ENCODE results near the gene C22orf31.
"Not testable (repeated sequence)": the region's sequence is repeated elsewhere in the genome, so short reads cannot be mapped to it uniquely, and the experiment has no call there.

Gene C22orf31

DNA sequence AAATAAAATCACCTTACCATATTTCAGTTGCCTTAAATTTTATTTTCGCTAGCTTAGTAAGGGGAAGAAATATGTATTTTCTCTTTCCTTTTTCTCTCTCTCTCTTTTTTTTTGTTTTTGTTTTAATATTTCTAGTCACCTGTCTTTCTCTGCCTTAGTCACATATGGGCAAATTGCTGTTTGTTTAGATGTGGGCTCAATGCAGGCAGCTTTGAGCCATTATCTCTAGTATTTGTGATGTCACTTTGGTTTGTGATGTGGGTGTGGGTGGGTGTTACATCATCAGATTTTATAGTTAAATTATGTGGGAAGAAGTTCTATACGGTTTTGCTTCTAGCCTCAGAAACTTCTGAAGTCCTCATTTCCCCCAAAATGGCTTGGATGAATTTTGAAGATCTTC lies at the start of gene C22orf31:
Gene C22orf31 (minus strand): TSS at position 59 of the 400 bp plus-strand sequence. CDS start 39 bp downstream, at position 20.
- DNase-seq (ENCODE audit: low spot score), result no peak

DNA sequence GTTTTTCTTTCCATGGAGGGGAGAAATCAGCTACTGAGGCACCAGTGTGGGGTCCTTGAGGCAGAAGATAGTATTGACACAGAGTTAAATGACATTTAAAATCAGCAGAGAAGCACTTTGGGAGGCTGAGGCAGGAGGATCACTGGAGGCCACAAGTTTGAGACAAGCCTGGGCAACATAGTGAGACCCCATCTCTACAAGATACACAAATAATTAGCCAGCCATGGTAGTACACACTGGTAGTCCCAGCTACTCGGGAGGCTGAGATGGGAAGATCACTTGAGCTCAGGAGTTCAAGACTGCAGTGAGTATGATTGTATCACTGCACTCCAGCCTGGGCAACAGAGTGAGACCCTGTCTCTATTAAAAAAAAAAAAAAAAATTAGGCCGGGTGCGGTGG lies 49.3 kb upstream of the C22orf31 start:
- DNase-seq (ENCODE audit: low spot score), result no peak

- DNase-seq (ENCODE audit: low spot score), result no peak
These were observed 48.2 kb upstream of the C22orf31 start for GRCh38 chr22:29109822-29110221.

DNA sequence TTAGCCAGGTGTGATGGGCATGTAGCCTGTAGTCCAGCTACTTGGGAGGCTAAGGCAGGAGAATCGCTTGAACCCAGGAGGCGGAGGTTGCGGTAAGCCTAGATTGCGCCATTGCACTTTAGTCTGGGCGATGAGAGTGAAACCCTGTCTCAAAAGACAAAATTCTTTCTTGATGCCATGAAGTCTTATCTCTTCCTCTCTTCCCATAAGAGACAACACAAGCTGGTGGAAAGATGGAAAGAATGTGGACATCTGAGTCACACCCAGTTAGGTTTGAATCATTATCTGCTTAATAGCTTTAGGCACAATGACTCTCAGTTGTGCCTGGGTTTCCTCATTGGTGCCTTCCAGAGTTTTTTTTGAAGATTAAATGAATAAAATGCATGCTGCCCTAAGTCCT lies 46.5 kb upstream of the C22orf31 start:
- DNase-seq (ENCODE audit: low spot score), result no peak

DNA sequence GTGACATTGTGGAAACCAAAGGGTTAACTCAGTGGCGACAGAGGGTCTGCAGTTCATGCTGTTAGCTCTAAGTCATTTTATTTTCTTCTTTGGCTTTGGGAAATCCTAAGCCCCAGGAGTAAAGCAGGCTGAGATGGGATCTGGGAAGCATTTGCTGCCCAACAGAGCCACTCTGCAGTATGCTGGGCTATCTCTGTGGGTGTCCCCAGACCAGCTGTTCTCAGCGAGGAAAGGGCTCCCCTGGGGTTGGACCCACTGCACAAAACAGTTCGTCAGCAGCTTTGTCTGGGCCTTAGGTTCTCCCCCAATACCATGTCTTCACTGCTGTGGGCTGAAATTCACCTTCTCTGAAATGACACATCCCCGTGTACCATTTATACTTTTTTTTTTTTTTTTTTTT lies 45.2 kb upstream of the C22orf31 start:
- DNase-seq (ENCODE audit: low spot score), result peak; percentile 82

DNA sequence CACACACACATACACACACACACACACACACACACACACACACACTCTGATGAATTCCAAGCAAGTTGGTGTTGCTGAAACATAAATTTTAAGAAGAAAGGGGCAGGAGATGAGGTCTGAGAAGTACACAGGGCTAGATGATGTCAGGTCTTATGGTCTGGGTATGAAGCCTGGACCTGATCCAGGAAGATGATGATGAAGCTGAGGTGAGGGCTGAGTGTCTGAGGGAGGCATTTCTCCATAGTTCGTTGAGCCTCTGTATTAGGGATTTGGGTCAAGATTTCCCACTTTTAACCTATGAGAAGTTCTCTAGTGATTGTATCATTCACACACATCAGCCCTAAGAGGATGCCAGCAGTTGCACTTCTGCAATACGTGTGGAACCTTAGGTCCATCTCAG lies 43.8 kb upstream of the C22orf31 start:
- DNase-seq (ENCODE audit: low spot score), result no peak

DNA sequence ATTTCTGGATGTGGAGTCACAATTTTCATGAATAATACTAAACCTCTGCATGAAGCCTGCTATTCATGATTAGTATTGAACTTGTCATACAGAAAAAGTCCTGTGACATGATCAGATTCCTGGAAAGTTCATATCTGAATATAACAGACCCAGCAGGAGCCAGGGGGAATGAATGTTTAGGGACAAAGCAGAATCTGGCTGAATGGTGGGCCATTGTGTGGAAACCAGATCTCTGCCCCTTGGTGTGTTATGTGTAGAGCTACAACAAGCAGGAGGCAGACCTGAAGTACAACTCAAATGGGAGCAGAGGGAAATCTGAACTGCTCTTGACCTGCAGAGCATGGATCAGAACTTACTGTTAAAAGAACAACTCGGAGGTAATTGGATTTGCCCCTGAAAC lies 41.5 kb upstream of the C22orf31 start:
- no peak for DNase-seq (ENCODE audit: low spot score)

GRCh38 chr22:29102300-29102699 lies 40.7 kb upstream of the C22orf31 start:
- no peak for DNase-seq (ENCODE audit: low spot score)

DNA sequence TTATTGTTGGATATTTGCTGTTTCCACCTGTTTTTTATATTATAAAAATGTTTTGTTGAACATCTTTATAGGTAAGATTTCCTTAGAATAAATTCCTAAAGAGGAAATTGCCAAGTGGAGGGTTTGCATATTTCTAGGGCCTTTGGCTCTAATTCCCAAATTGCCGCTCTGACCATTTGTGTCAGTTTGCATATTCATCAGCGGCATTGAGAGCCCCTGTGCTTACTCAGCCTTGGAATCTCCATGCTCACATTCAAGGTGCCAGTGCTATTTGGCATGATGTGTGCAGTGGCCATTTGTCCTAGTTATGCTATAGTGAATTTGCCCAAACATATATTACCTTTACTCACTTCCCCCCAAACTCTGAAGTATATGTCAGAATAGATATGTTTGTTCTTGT lies 36.7 kb upstream of the C22orf31 start:
- no peak for DNase-seq (ENCODE audit: low spot score)

- DNase-seq (ENCODE audit: low spot score), result no peak
These were observed 35.4 kb upstream of the C22orf31 start for GRCh38 chr22:29096736-29097669.

GRCh38 chr22:29095459-29095858 lies 33.8 kb upstream of the C22orf31 start:
- DNase-seq (ENCODE audit: low spot score), result no peak

DNA sequence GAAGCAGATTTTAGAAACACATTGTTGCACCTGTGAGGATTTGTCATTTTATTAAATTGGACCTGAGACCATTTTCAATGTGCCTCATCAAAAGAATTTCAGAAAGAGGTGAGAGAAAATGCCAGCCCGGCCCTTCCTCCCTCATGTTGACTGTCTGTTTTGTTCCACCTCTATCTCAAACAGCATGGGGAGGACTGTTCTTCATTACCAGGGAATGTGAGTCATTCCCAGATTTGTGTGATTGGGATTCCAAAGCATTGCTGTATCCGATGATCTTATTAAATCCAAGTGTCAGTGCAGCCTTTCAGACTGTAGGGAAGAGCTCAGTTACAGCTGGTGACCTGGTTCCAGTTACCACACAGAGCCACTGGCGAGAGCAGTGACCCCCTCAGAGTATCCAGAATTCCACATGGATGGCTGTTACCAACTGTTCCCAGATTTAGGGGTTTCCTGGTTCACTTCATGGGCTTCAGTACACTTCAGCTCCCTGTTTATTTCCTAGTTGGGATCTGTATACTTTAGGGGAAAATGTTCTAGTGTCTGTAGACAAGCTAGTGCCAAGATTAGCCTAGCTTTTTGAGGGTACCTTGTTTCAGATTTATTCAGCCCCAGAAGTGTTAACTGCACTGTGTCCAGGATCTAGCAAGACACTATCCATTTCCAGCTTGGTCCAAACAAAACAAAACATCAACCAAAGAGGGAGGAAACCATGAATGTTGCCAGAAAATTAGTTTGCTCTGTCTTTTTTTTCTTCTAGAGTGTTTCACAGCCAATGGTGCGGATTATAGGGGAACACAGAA lies 32.1 kb upstream of the C22orf31 start:
- no peak for DNase-seq (ENCODE audit: low spot score)

GRCh38 chr22:29093030-29093429 lies 31.4 kb upstream of the C22orf31 start:
- no peak for DNase-seq (ENCODE audit: low spot score)

DNA sequence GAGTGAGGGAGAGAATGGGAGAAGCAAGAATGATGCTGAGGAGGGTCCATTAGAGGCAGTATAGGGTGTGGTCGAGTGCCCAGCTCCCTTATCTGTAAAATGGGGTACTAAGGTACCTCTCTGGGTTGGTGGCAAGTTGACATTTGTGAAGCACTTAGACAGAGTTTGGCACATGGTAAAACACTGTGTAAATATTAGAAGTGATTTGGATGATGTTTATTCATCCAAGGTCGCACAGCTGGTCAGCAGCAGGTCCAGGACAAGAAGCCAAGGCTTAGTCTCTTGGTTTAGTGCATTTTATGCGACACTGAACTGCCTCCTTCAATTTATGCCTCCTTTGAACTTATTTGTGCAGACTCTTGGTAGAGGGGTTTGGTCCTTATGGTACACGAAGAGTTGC lies 30.6 kb upstream of the C22orf31 start:
- DNase-seq (ENCODE audit: low spot score), result no peak

GRCh38 chr22:29090039-29090438 lies 28.4 kb upstream of the C22orf31 start:
- no peak for DNase-seq (ENCODE audit: low spot score)

- DNase-seq (ENCODE audit: low spot score), result no peak
These were observed 27.9 kb upstream of the C22orf31 start for GRCh38 chr22:29089507-29089906.

DNA sequence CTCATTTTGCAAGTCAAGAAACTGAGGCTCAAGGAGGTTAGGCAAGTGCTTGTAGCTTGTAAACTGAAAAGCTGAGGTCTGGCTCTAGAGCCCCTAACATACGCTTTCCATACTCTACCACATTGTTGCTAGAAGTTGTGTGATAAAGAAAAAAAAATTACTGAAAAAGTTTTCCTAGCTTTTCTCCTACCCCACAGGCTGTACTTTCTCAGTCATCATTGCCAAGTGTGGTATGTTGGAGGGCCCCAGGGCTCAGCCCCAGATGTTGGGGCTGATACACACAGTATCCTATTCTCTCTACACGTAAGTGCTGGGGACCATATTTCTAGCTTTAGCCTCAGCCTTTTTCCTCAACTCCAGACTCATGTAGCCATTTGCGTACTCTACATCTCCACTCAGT lies 27.2 kb upstream of the C22orf31 start:
- no peak for DNase-seq (ENCODE audit: low spot score)

- DNase-seq (ENCODE audit: low spot score), result no peak
These were observed 25.4 kb upstream of the C22orf31 start for GRCh38 chr22:29087012-29087411.

DNA sequence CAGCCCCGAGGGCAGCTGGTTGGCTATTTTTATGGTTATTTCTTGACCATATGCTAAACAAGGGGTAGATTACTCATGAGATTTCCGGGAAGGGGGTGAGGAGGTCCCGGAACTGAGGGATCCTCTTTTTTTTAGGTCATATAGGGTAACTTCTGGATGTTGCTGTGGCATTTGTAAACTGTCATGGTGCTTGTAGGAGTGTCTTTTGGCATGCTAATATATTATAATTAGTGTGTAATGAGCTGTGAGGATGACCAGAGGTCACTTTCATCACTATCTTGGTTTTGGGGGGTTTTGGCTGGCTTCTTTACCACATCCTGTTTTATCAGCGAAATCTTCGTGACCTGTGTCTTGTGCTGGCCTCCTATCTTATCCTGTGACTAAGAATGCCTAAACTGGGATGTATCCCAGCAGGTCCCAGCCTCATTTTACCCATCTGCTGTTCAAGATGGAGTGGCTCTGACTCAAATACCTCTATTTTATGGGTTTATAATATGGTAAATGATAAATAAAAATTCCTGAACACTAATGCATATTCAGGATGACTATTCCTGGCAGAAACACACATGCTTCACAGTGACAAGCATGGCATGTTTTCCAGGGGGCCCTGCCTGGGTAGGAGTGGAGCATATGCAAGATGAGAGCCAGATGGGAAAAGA lies 22.4 kb upstream of the C22orf31 start:
- no peak for DNase-seq (ENCODE audit: low spot score)

DNA sequence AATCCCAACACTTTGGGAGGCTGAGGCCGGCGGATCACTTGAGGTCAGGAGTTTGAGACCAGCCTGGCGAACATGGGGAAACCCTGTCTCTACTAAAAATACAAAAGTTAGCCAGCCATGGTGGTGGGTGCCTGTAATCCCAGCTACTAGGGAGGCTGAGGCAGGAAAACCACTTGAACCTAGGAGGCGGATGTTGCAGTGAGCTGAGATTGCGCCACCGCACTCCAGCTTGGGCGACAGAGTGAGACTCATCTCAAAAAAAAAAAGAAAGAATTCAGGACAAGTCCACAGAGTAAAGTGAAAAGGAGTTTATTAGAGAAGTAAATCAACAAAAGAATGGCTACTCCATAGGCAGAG lies 21.9 kb upstream of the C22orf31 start:
- DNase-seq (ENCODE audit: low spot score), result not testable (repeated sequence)

DNA sequence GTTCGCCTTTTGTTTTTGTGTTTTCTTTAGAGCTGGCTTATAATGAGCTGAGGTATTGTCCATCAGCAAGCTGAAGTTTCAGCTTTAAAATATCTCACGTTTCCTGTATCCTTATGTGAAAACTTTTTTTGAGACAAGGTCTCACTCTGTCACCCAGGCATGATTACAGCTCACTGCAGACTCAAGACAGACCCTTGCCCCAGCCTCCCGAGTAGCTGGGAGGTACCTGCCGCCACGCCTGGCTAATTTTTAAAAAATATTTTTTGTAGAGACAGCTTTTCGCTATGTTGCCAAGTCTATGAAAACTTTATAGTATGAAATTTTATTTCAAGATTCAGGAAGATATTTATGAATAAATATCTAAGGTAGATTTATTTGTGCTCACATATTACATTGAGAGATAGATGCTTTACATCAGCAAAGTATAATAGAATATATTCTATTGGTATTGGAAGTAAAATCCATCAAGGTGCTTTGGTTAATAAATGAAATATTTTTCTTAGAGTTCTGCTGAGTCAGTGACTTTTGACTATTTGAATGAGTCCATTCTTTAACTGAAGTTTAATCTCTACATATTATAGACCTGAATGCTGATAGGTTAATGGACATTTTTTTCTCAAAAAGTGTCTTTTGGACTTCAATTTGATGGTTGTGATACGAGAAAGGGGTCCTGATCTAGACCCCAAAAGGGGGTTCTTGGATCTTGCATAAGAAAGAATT lies 21.4 kb upstream of the C22orf31 start:
- DNase-seq (ENCODE audit: low spot score), result no peak

Data from D341Med (cell line).